Suprapubic skin (tissue), 4 donors: ENCODE data around the gene RPGRIP1L.

Experiments used
- EP300 ChIP-seq: sonication (generic); formaldehyde crosslinking; IDR thresholded peaks from one replicate; pipeline ENCODE4 v1.6.1; 2017; ENCODE audit warnings: antibody characterized with exemption
- POLR2AphosphoS5 ChIP-seq, 3 donors: sonication (generic); formaldehyde crosslinking; IDR thresholded peaks; one replicate each; pipeline ENCODE4 v1.6.1; 2017; ENCODE audit warnings: antibody characterized with exemption in 3 of 3
- TF ChIP-seq, protein P1 (sequence below), 2 donors: fragments of 200-600 bp in 1 of 2; fragments of 450-650 bp in 1 of 2; sonication (generic) in 1 of 2; IDR thresholded peaks; one replicate each; pipeline ENCODE4 v1.5.1; 2016 to 2019; ENCODE audit warnings: antibody characterized with exemption in 2 of 2, mild to moderate bottlenecking in 1 of 2, moderate library complexity in 1 of 2

DNA sequence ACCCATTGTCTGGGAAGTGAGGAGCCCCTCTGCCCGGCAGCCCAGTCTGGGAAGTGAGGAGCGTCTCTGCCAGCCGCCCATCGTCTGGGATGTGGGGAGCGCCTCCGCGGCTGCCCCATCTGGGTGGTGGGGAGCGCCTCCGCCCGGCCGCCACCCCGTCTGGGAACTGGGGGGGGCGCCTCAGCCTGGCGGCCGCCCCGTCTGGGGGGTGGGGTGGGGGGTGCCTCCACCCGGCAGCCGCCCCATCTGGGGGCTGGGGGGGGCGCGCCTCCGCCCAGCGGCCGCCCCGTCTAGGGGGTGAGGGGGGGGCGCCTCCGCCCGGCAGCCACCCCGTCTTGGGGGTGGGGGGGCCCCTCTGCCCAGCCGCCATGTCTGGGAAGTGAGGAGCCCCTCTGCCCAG, 78.4 kb downstream of the RPGRIP1L start:
- TF ChIP-seq EP300 (no peak), POLR2AphosphoS5 (IDR thresholded peaks at IDR 0.05) (no peak)
- TF ChIP-seq, protein P1, sequence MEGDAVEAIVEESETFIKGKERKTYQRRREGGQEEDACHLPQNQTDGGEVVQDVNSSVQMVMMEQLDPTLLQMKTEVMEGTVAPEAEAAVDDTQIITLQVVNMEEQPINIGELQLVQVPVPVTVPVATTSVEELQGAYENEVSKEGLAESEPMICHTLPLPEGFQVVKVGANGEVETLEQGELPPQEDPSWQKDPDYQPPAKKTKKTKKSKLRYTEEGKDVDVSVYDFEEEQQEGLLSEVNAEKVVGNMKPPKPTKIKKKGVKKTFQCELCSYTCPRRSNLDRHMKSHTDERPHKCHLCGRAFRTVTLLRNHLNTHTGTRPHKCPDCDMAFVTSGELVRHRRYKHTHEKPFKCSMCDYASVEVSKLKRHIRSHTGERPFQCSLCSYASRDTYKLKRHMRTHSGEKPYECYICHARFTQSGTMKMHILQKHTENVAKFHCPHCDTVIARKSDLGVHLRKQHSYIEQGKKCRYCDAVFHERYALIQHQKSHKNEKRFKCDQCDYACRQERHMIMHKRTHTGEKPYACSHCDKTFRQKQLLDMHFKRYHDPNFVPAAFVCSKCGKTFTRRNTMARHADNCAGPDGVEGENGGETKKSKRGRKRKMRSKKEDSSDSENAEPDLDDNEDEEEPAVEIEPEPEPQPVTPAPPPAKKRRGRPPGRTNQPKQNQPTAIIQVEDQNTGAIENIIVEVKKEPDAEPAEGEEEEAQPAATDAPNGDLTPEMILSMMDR (IDR thresholded peaks at IDR 0.05): no peak
